ENCODE data around the gene SLAMF9. TPM values are rescaled to one million over a fixed set of nuclear protein-coding genes. Genes with fewer than 3 reads are reported as not detected.

SLAMF9 gene
- total RNA-seq, 2 donors from 2014 or later: 0.38 TPM; not detected in 1

- DNase-seq (ENCODE audit: low spot score): no peak
- intact Hi-C loops (cut with DNase I): loop anchor here in 1 of 2 donors (5.0 to 10.0 kb wide), 2 partner anchors 435 to 1948 kb away; no protein-coding TSS in a partner anchor
Observed at GRCh38 chr1:159980076-159980475, 26.0 kb upstream of the SLAMF9 start.

DNA sequence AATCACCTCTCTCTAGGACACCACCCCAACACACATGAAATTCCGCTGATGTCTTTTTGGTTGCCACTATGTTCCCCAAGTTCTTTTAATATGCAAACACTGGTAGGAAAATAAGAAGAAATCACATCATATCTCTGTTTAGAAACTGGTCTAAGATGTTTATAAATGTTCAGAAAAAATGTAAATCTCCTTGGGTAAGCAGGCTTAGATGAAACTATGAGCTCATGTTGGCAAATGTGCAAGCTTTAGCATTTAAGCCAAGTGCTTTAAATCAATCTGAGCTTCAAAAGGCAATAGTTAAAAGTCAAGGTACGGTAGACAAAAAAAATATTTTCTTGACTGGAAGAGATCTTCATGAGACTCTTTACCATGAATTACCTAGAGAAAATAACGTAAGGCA, 25.2 kb upstream of the SLAMF9 start:
- intact Hi-C loops (cut with DNase I): no loop called here
- no peak for DNase-seq (ENCODE audit: low spot score)

DNA sequence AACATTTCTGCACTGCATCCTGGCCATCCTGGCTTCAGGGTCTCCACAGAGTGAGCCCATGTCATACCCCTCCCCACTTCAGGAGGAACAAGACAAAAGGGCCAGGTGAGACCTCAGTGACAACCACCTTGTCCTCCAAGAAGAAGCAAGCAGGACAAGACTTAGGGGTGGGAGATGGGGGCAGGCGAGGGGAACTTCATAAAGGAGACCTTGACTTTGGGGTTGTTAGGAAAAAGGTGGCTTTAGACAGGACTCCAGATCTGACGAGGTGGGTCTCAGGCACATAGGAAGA, 24.0 kb upstream of the SLAMF9 start:
- no peak for DNase-seq (ENCODE audit: low spot score)
- intact Hi-C loops (cut with DNase I): no loop called here

GRCh38 chr1:159977364-159978106, 23.5 kb upstream of the SLAMF9 start:
- no peak for DNase-seq (ENCODE audit: low spot score)
- intact Hi-C loops (cut with DNase I): no loop called here

- intact Hi-C loops (cut with DNase I): no loop called here
- DNase-seq (ENCODE audit: low spot score): no peak
Observed at GRCh38 chr1:159974350-159974965, 20.4 kb upstream of the SLAMF9 start.

- DNase-seq (ENCODE audit: low spot score): no peak
- intact Hi-C loops (cut with DNase I): no loop called here
Observed at GRCh38 chr1:159973350-159973940, 19.4 kb upstream of the SLAMF9 start.

DNA sequence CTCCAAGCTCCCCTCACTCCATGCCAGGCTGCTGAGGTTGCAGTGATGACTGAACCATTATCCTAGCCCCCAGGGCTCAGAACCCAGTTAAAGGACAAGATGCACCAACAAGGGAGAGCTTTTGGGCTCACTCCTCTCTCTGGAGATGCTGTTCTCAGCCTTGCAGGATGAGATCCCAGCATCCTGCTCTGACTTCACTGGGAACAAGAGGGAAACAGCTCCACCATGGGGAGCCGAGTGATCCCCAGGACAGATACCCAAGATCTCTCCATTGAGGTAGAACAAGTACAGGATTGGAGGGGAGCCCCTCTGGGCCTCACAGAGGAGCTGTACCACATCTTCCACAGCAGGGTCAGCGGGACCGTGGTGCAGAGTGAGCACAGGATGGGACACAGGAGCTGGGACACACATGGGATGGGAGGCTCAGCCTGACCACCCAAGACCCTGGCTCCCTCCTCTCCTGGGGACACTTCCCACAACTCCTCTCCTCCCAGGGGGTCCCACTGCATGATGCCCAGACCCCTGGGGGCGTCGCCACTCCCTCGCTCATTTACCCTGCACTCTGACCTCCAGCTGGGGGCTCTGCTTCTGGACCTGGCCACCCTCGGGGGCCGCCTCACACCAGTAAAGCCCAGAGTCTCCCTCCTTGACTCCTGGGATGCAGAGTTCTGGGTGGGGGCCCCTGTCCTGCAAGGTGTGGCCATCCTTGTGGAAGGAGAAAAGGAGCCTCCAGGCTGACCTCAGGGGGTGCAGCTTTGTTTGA, 18.6 kb upstream of the SLAMF9 start:
- intact Hi-C loops (cut with DNase I): no loop called here
- DNase-seq (ENCODE audit: low spot score): no peak

GRCh38 chr1:159970932-159971342, 16.9 kb upstream of the SLAMF9 start:
- intact Hi-C loops (cut with DNase I): no loop called here
- DNase-seq (ENCODE audit: low spot score): no peak

DNA sequence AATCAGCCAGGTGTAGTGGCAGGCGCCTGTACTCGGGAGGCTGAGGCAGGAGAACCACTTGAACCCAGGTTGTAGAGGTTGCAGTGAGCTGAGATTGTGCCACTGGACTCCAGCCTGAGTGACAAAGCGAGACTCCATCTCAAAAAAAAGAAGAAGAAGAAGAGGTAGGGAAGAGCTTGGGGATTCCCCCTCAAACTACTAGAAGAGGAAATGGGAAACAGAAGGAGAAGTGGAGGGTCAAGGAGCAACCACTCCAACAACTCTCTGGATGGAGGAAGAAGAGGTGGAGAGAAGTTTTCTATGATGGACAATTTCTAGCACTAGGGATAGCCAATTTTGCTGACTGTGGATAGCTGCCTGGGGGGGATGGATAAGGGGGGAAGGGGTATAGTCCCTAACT, 14.9 kb upstream of the SLAMF9 start:
- DNase-seq (ENCODE audit: low spot score): no peak
- intact Hi-C loops (cut with DNase I): no loop called here

GRCh38 chr1:159965263-159965662, 11.2 kb upstream of the SLAMF9 start:
- intact Hi-C loops (cut with DNase I): no loop called here
- DNase-seq (ENCODE audit: low spot score): no peak

- no peak for DNase-seq (ENCODE audit: low spot score)
- intact Hi-C loops (cut with DNase I): no loop called here
Observed at GRCh38 chr1:159964144-159964543, 10.1 kb upstream of the SLAMF9 start.

DNA sequence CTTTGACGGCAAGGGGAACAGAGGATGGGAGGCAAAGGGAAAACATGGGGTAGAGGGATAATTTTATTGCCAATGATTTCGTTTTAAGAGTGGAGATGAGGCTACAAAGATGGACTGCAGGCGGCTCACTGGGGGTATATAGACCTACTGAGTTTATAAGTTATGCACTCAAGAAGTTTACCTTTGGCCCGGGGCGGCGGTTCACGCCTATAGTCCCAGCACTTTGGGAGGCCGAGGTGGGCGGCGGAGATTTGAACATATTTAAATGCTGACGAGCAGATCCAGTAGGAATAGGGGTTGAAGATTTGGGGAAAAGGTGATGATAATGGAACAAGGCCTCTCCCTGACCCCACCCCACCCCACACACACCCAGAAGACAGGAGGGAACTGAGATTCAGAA, 8.1 kb upstream of the SLAMF9 start:
- DNase-seq (ENCODE audit: low spot score): no peak
- intact Hi-C loops (cut with DNase I): no loop called here

- intact Hi-C loops (cut with DNase I): no loop called here
- no peak for DNase-seq (ENCODE audit: low spot score)
Observed at GRCh38 chr1:159961636-159962035, 7.6 kb upstream of the SLAMF9 start.

DNA sequence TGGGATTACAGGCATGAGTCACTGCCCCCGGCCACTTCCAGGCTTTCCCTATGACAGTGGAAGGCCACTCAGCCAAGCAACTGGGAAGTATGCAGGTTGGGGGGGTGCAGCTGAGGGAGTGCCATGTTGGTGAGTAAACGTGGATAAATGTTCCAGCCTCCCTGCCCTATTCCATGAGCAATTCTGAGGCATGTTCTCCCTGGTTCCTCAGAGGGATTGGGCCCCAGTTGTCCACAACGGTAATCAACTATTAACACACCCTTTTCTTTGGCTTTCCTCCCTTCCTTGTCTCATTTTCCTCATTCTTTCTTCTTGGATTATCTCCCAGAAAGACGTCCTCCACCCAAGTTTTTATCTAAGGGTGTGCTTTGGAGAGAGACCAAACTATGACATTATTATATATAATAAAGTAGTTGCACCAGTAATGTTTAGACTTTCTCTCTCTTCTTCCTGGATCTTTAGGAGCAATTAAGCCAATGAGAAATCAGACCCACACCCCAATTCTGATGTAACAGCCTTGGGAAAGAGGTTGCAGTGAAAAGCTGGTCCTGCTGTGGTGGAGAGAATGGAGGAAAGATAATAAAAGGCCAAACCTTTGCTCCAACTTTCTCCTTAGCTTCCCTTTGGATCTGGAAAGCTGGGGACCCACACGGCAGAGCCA, 6.8 kb upstream of the SLAMF9 start:
- intact Hi-C loops (cut with DNase I): no loop called here

DNA sequence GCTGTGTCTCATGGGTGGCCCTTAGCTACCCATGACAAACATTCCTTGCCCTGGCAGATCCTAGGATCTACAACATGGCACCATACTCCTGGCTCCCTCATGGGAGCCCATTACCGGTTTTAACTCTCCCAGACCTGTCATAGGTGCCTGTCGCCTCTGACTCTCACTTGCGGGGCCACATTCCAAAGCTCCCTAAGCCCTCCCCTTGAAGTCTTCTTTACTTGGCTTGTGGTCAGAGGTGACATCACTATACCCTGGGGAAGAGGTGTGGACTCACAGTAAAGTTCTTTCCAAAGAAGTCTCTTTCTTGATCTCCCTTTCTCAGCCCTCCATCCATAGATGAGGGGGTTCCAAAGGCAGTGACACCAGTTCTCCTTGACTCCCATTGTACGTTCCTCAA, 5.4 kb upstream of the SLAMF9 start:
- no peak for DNase-seq (ENCODE audit: low spot score)

More for the DNA sequence above, 6.8 kb upstream of the SLAMF9 start:
- peak; percentile 94 for DNase-seq (ENCODE audit: low spot score)

DNA sequence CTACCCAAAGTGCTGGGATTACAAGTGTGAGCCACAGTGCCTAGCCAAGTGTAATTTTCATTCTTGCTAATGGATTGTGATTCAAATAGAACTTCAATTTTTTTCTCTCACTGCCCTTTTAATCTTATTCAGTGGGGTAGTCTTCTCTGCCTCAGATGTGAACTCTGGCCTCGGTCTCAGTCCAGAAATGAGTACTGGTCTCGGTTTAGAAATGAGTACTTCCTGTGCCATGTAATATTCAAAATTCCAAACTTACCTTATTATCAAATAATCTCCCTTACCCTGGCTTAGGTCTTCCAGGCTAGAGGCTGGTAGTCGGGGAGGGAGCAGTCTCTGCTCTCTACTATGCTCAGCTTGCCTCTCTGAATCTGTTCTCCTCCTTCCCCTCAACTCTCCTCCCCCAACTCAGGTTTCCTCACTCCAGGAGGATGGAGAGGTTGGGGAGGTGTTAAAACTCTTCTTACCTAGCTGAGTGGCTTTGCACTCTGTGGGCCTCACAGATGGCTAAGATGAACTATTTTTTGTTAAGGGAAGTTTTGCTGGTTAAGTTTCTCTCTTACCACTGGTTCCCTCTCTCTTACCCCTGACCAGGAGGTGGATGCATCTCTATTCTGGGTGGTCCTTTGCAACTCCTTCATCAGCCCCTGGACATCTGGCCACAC, 4.8 kb upstream of the SLAMF9 start:
- DNase-seq (ENCODE audit: low spot score): no peak
- intact Hi-C loops (cut with DNase I): no loop called here

More for the DNA sequence above, 5.4 kb upstream of the SLAMF9 start:
- intact Hi-C loops (cut with DNase I): no loop called here

GRCh38 chr1:159957824-159958268, 3.8 kb upstream of the SLAMF9 start:
- DNase-seq (ENCODE audit: low spot score): no peak
- intact Hi-C loops (cut with DNase I): no loop called here

GRCh38 chr1:159955456-159955855, 1.4 kb upstream of the SLAMF9 start:
- intact Hi-C loops (cut with DNase I): no loop called here
- DNase-seq (ENCODE audit: low spot score): no peak

- intact Hi-C loops (cut with DNase I): no loop called here
- no peak for DNase-seq (ENCODE audit: low spot score)
Observed at GRCh38 chr1:159952932-159953331, 1.1 kb downstream of the SLAMF9 start.
